K562 (cell line): Measurements from ENCODE around the gene SYNGR1. TPM values are rescaled to one million over a fixed set of nuclear protein-coding genes. Genes with fewer than 3 reads are reported as not detected.

Experiments
- ATAC-seq: fragments of 200-7000 bp; cut with Tn5 transposase; 3 replicates; pipeline ENCODE4 v1.9.1; 2020; ENCODE audit warnings: moderate library complexity
- BruUV-seq: library from RNA; stranded (reverse); fragments of 400-500 nt; replicated peaks from 2 replicates; lab custom pipeline; 2021; lab: Mats Ljungman, UMichigan
- CTCF ChIA-PET: fragments of 300-600 bp; formaldehyde crosslinking; extraction: SDS; loops from one replicate; lab custom pipeline; 2021; ENCODE audit warnings: low intra/inter-chr PET ratio; lab: Yijun Ruan, JAX
- POLR2A ChIA-PET: fragments of 300-600, 350-650 bp; sonication (Branson Sonifier 250); formaldehyde crosslinking; extraction: SDS; loops from one replicate; lab custom pipeline; 2021; ENCODE audit warnings: antibody characterized with exemption, inconsistent platforms; lab: Yijun Ruan, JAX
- DNase-seq, 4 experiments: peaks; one replicate each; pipeline versions ENCODE4 v3.0.0 to v3.0.0-alpha.2; 2011 to 2018; ENCODE audit warnings: low spot score in 3 of 4, mixed read lengths in 3 of 4; ENCODE audit errors: extremely low read depth in 1 of 4
- FAIRE-seq: peaks from 2 replicates; lab custom pipeline; 2011; peaks lifted over from hg19 to GRCh38; lab: Jason Lieb, UNC
- H2AFZ ChIP-seq: 2 replicates; pipeline ENCODE4 v1.6.0; 2011; ENCODE audit warnings: low read depth, low read length, control low read depth, inconsistent platforms
- H3K27ac ChIP-seq: fragments of 200-600 bp; 3 replicates; pipeline ENCODE4 v1.8.0; 2011; ENCODE audit warnings: low read depth, mild to moderate bottlenecking, control low read depth, inconsistent platforms, low read length, moderate library complexity, mixed read lengths; ENCODE audit errors: extremely low read depth
- H3K27me3 ChIP-seq, 2 experiments: fragments of 300-600 bp in 1 of 2; 2 replicates in 1 of 2; 3 replicates in 1 of 2; pipeline versions ENCODE4 v1.6.0 to v1.8.0; 2011; ENCODE audit warnings: inconsistent platforms in 2 of 2, low read length in 2 of 2, mild to moderate bottlenecking in 1 of 2, mixed read lengths in 1 of 2, moderate library complexity in 1 of 2; ENCODE audit not compliant: control insufficient read depth in 2 of 2, insufficient read depth in 2 of 2
- H3K36me3 ChIP-seq: fragments of 300-600 bp; 3 replicates; pipeline ENCODE4 v1.8.0; 2011; ENCODE audit warnings: mild to moderate bottlenecking, low read length, inconsistent platforms; ENCODE audit not compliant: control insufficient read depth, insufficient read depth
- H3K4me1 ChIP-seq, 2 experiments: fragments of 200-600 bp in 1 of 2; replicated peaks in 1 of 2; 2 replicates in 1 of 2; 3 replicates in 1 of 2; pipeline versions ENCODE4 v1.5.1 to v1.8.0; 2011; ENCODE audit warnings: inconsistent platforms in 2 of 2, low read length in 2 of 2, mild to moderate bottlenecking in 1 of 2, mixed read lengths in 1 of 2, moderate library complexity in 1 of 2; ENCODE audit not compliant: control insufficient read depth in 2 of 2, insufficient read depth in 2 of 2
- H3K4me2 ChIP-seq: 2 replicates; pipeline ENCODE4 v1.6.1; 2011; ENCODE audit warnings: low read length, control low read depth, inconsistent platforms, mixed read lengths; ENCODE audit not compliant: insufficient read depth
- H3K4me3 ChIP-seq: fragments of 200-600 bp; sonication (generic), shearing (Covaris generic); 2 replicates; pipeline ENCODE4 v1.5.1; 2016; ENCODE audit warnings: control low read depth, inconsistent platforms
- H3K79me2 ChIP-seq: fragments of 200-600 bp; 3 replicates; pipeline ENCODE4 v1.8.0; 2011; ENCODE audit warnings: low read length, inconsistent platforms; ENCODE audit not compliant: control insufficient read depth, insufficient read depth
- H3K9ac ChIP-seq, 2 experiments: 2 replicates each; pipeline versions ENCODE4 v1.6.0 to v1.6.1; 2011; ENCODE audit warnings: low read depth in 2 of 2, low read length in 2 of 2, control low read depth in 1 of 2, inconsistent platforms in 1 of 2, mild to moderate bottlenecking in 1 of 2, mixed read lengths in 1 of 2; ENCODE audit not compliant: insufficient read depth in 1 of 2
- H3K9me1 ChIP-seq: one replicate; pipeline ENCODE4 v1.6.0; 2011; ENCODE audit warnings: inconsistent platforms, mild to moderate bottlenecking, low read length, moderate library complexity; ENCODE audit not compliant: control insufficient read depth, insufficient read depth
- H3K9me3 ChIP-seq: replicated peaks from 2 replicates; pipeline ENCODE4 v1.5.1; 2011; ENCODE audit warnings: low read depth, low read length, inconsistent platforms; ENCODE audit not compliant: control insufficient read depth, insufficient read depth
- H4K20me1 ChIP-seq: replicated peaks from 2 replicates; pipeline ENCODE4 v1.6.1; 2011; ENCODE audit warnings: low read length, inconsistent platforms, mixed read lengths; ENCODE audit not compliant: control insufficient read depth, insufficient read depth
- ATF3 ChIP-seq, 2 experiments: fragments of 450-650 bp in 1 of 2; sonication (generic) in 1 of 2; formaldehyde crosslinking in 1 of 2; IDR thresholded peaks in 1 of 2; conservative IDR thresholded peaks in 1 of 2; 2 replicates each; pipeline versions ENCODE4 v1.6.1 to v1.8.1; 2016 to 2023; ENCODE audit warnings: mild to moderate bottlenecking in 2 of 2, moderate library complexity in 2 of 2, inconsistent platforms in 1 of 2, missing genetic modification reagents in 1 of 2
- CBX2 ChIP-seq: fragments of 200-600 bp; sonication (generic); IDR thresholded peaks from one replicate; pipeline ENCODE4 v1.6.1; 2012; ENCODE audit warnings: mild to moderate bottlenecking, low read length, inconsistent platforms; ENCODE audit not compliant: insufficient read depth, poor library complexity, severe bottlenecking
- ESRRA ChIP-seq: fragments of 450-650 bp; IDR thresholded peaks from 2 replicates; pipeline ENCODE4 v1.6.1; 2014; ENCODE audit warnings: low read depth, mild to moderate bottlenecking, moderate library complexity, borderline replicate concordance
- ETV1 ChIP-seq: fragments of 450-650 bp; conservative IDR thresholded peaks from 2 replicates; pipeline ENCODE4 v1.6.1; 2016; ENCODE audit warnings: missing genetic modification characterization, control low read depth, low read depth, missing compliant biosample characterization
- FOXO4 ChIP-seq: fragments of 450-650 bp; formaldehyde crosslinking; IDR thresholded peaks from 2 replicates; pipeline ENCODE4 v1.4.0; 2020; ENCODE audit warnings: mild to moderate bottlenecking, moderate library complexity
- HNRNPK ChIP-seq: fragments of 200-400 bp; formaldehyde crosslinking; IDR thresholded peaks from one replicate; pipeline ENCODE4 v1.6.1; 2018; ENCODE audit warnings: mild to moderate bottlenecking, low read depth, low read length; ENCODE audit not compliant: poor library complexity, severe bottlenecking
- ZNF121 ChIP-seq: sonication (generic); formaldehyde crosslinking; conservative IDR thresholded peaks from 2 replicates; pipeline ENCODE4 v1.8.0; 2022; ENCODE audit warnings: missing genetic modification reagents
- ZNF23 ChIP-seq: fragments of 250-450 bp; sonication (Bioruptor Pico); IDR thresholded peaks from 2 replicates; pipeline ENCODE4 v1.4.0; 2020; ENCODE audit warnings: mild to moderate bottlenecking
- WGBS: fragments of 100-300 bp; shearing (Covaris generic); methylation state at CpG from one replicate; pipeline ENCODE4 v1.1.6; 2016; ENCODE audit warnings: low coverage, mixed read lengths; ENCODE audit not compliant: insufficient coverage; ENCODE audit errors: missing lambda C conversion rate; 5-methylcytosine and 5-hydroxymethylcytosine counted together
- in situ Hi-C: fragments of 300-500 bp; cut with MboI; formaldehyde crosslinking; loops from 4 replicates; pipeline ENCODE4 v1.15.0; 2018; ENCODE audit warnings: inconsistent platforms, mixed read lengths
- intact Hi-C: fragments of 100-400 bp; cut with micrococcal nuclease; formaldehyde crosslinking; loops from 2 replicates; pipeline ENCODE4 v1.14.2; 2022
- polyA plus RNA-seq, 8 experiments: library from polyadenylated mRNA; depleted of rRNA in 4 of 8; stranded (reverse) in 5 of 8; unstranded in 3 of 8; fragments of >200 nt; fragmentation: Nextera tagmentation in 2 of 8; fragmentation: Illumina TruSeq in 1 of 8; extraction: Ambion mirVana in 2 of 8; extraction: Trizol in 1 of 8; gene quantifications; 2 replicates each; pipeline versions ENCODE4 v1.2.1 to v1.2.3, GENCODE V29; 2011 to 2014; ENCODE audit warnings: inconsistent platforms in 1 of 8, missing spikeins in 1 of 8
- total RNA-seq, 7 experiments: library from RNA; depleted of rRNA in 6 of 7; stranded (reverse); fragments of >200 nt in 6 of 7; fragmentation: Illumina TruSeq in 2 of 7; extraction: Trizol in 2 of 7; gene quantifications; 2 replicates each; pipeline versions ENCODE4 v1.2.1 to v1.2.3, GENCODE V29; 2011 to 2021; ENCODE audit warnings: low replicate concordance in 1 of 7
- TF ChIP-seq, protein P1 (sequence below): fragments of 250-450 bp; sonication (Bioruptor Pico); IDR thresholded peaks from 2 replicates; pipeline ENCODE4 v1.5.0; 2021; ENCODE audit warnings: mild to moderate bottlenecking, moderate library complexity

SYNGR1 gene
- total and polyA plus RNA-seq, 9 of the 15 experiments (the other 6 are each of a cell fraction or from before 2014, with no cell fraction given), result 1.8 to 15.9 (median 5.5) TPM

- TF ChIP-seq HNRNPK (no peak), ZNF23 (CRISPR knock-in tag) (no peak), FOXO4 (CRISPR knock-in tag) (no peak)
- TF ChIP-seq, protein P1, sequence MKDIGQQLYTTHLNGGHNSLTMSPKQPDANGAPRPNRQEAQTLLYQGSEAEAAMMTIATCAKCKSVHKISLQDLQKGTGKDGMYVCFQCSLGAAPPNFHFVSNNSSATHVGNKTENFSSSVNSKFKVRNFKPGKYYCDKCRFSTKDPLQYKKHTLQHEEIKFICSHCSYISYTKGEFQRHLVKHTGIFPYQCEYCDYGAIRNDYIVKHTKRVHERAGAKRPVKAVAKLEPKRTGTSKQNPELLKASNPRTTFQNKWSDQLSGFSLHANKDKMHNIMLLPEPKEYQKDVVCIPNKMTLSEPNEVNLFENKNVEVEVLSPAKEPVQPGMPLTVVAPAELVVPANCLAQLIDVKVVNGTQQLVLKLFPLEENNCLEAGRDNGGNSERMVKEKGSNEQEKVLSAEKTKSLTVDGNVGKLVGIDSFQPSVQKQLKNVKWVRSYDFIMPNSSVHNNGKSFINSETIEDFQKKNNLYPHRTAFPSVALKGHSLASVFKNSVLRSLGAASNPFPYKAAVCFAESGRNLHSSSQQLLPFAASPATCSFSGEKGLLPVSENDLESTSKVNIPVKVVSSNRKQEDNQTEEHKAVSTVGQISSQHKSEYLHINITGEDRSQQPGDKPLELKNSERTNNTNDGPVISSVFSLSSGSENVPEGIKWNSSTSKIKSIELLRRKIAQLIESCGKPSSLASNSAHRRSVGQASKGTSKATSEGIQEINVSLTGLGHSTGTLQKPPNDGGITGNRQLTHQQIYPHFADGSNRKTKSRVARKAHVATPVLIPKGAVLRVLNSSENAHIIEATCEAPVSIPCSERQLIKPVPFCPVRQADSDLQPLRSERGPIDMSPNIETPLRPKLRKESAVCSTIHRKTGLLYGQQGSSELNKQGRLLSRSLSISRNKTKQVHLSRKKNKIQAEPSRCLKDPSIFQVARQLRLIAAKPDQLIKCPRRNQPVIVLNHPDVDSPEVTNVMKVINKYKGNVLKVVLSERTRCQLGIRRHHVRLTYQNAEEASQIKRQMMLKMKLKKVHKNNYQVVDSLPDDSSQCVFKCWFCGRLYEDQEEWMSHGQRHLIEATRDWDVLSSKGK (CRISPR knock-in tag), result no peak
Measured at GRCh38 chr22:39352306-39352891, 2.6 kb downstream of the SYNGR1 start (continued).

GRCh38 chr22:39353346-39353745 lies 3.6 kb downstream of the SYNGR1 start:
- H3K36me3 ChIP-seq, result no peaks in the 10 kb centered on the region
- no peak overlapping the region for H2AFZ ChIP-seq
- CTCF ChIA-PET, result no interaction called here
- ATAC-seq, result no peak
- BruUV-seq, result no TSS peak
- H3K27ac ChIP-seq, result no peak overlapping the region
- no peak for DNase-seq
- peak overlapping the region in 1 of 2 experiments; percentile 78; a peak in 2 of 4 replicates for H3K9ac ChIP-seq
- H3K9me3 ChIP-seq, result no peaks in the 10 kb centered on the region
- H3K4me2 ChIP-seq, result no peak overlapping the region
- no peaks in the 10 kb centered on the region for H3K27me3 ChIP-seq
- no peaks in the 10 kb centered on the region for H3K9me1 ChIP-seq
- POLR2A ChIA-PET, result interaction anchor here (1.3 to 2.9 kb wide), 3 partner anchors 9 to 37 kb away, joined by 3 to 10 read pairs (median 4); no protein-coding TSS in a partner anchor
- FAIRE-seq, result no peak
- H4K20me1 ChIP-seq, result no peaks in the 10 kb centered on the region
- TF ChIP-seq ETV1 (tag) (no peak), ATF3 (IDR thresholded peaks at IDR 0.05) (0 out of 2 replicates have a peak, but pooled peaks have one; percentile 8), ATF3 (CRISPR knock-in tag; conservative IDR thresholded peaks at IDR 0.05) (no peak), ESRRA (peak; percentile 30; the same call in 1 of the 2 replicates), ZNF121 (peak; percentile 91), CBX2 (no peak)
- H3K79me2 ChIP-seq, result peaks cover 6% of the 10 kb centered on the region; the same call in 1 of the 3 replicates
- WGBS, result 23% methylated on average over 5 of the region's 9 CpGs
- intact Hi-C loops, result no loop called here
- no peak overlapping the region for H3K4me3 ChIP-seq
- in situ Hi-C loops, result no loop called here
- peaks cover 10 to 47% of the 10 kb centered on the region in 2 experiments; a peak in 4 of 5 replicates for H3K4me1 ChIP-seq
